Subcutaneous abdominal adipose tissue (tissue), 5 donors: ENCODE measurements around the gene ENAH.
A peak's percentile ranks its signal among the peaks of the same experiment; 100 is the strongest.
"Not testable (repeated sequence)": the region's sequence is repeated elsewhere in the genome, so short reads cannot be mapped to it uniquely, and the experiment has no call there.

ENCODE experiments used
- H3K27ac ChIP-seq: one replicate; pipeline ENCODE4 v1.7.0; 2013; ENCODE audit warnings: low read depth, mild to moderate bottlenecking, inconsistent platforms, low read length, moderate library complexity
- H3K27me3 ChIP-seq, 5 donors: one replicate each; pipeline ENCODE4 v1.7.0; 2013; ENCODE audit warnings: low read length in 5 of 5, inconsistent platforms in 1 of 5; ENCODE audit not compliant: control insufficient read depth in 5 of 5, insufficient read depth in 4 of 5
- H3K36me3 ChIP-seq, 5 donors: one replicate each; pipeline ENCODE4 v1.7.0; 2013; ENCODE audit warnings: low read length in 5 of 5; ENCODE audit not compliant: control insufficient read depth in 5 of 5, insufficient read depth in 5 of 5
- H3K4me1 ChIP-seq, 5 donors: one replicate each; pipeline ENCODE4 v1.7.0; 2013; ENCODE audit warnings: low read length in 5 of 5, mild to moderate bottlenecking in 3 of 5, moderate library complexity in 1 of 5; ENCODE audit not compliant: control insufficient read depth in 5 of 5, insufficient read depth in 5 of 5
- H3K4me3 ChIP-seq, 5 donors: one replicate each; pipeline ENCODE4 v1.7.0; 2013; ENCODE audit warnings: low read length in 5 of 5, low read depth in 1 of 5
- H3K9ac ChIP-seq, 5 donors: one replicate each; pipeline ENCODE4 v1.7.0; 2013; ENCODE audit warnings: low read length in 5 of 5, mild to moderate bottlenecking in 4 of 5, moderate library complexity in 3 of 5
- H3K9me3 ChIP-seq, 5 donors: one replicate each; pipeline ENCODE4 v1.7.0; 2013; ENCODE audit warnings: low read length in 5 of 5; ENCODE audit not compliant: control insufficient read depth in 5 of 5
- donor health status: healthy.
- donor health status: healthy.
- donor health status: healthy.
- donor health status: healthy.
- donor health status: healthy.

ENAH gene

DNA sequence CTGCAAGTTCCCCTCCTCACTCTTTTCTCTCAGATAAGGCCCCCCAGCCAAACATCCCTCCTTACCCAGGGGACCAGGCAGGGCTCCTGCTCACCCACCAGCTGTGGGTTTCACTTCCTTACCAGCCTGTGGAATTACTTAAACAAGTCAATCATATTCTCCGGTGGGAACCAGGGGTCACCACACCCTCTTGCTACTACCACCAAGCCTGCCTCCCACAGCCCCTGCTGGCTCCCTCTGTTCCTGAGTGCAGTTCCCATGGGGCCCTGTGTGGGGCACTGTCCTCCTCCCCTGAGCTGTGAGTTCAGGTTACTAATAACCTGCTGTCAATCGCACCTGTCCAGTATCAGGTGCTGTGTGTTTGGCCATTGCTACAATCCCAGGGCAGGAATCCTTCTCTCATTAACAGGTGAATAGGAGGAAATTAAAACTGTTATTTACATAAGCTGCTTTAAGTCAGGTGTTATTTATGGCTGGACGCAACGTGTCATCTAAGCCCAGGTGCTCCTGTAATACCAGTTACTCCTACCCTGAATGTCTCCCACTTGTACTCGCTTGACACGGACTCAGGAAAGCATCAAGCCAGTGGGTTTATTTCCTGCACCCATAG is 172.0 kb downstream of the ENAH start:
- H3K27me3 ChIP-seq, result peaks cover 8 to 35% (median 17%) of the 10 kb centered on the region in 5 donors
- no peak overlapping the region for H3K4me3 ChIP-seq
- no peak overlapping the region for H3K27ac ChIP-seq
- H3K9me3 ChIP-seq, result no peaks in the 10 kb centered on the region
- H3K9ac ChIP-seq, result no peak overlapping the region
- no peaks in the 10 kb centered on the region for H3K36me3 ChIP-seq
- no peaks in the 10 kb centered on the region for H3K4me1 ChIP-seq

DNA sequence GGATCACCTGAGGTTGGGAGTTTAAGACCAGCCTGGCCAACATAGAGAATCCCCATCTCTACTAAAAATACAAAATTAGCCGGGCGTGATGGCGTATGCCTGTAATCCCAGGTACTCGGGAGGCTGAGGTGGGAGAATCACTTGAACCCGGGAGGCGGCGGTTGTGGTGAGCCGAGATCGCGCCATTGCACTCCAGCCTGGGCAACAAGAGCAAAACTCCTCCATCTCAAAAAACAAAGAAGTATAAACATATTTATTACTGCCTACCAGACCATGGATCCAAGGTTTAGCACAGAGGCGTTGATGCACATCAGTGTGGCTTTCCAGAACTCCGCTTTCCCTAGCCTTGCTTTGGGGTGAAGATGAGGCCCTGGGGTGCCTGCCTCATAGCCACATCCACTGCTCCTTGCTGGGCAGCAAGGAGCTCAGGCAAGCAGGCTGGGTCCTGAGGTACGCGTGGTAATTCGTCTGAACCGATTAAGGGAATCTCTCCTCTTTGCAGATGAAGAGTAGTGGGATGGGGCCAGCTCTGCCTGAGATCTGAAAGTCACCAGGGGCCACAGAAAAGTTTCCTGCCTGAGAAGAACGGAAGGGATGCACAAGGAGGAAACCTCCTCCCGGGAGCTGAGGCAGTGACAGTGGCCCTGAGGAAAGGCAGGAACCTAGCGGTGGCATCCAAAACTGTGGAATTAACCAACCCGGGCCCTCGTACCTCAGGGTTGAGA is 172.8 kb downstream of the ENAH start:
- no peaks in the 10 kb centered on the region for H3K9me3 ChIP-seq
- no peak overlapping the region for H3K9ac ChIP-seq
- H3K36me3 ChIP-seq, result no peaks in the 10 kb centered on the region
- no peak overlapping the region for H3K4me3 ChIP-seq
- no peak overlapping the region for H3K27ac ChIP-seq
- peaks cover 0 to 3% (median 2%) of the 10 kb centered on the region in 5 donors for H3K4me1 ChIP-seq
- peaks cover 8 to 35% (median 17%) of the 10 kb centered on the region in 5 donors for H3K27me3 ChIP-seq

DNA sequence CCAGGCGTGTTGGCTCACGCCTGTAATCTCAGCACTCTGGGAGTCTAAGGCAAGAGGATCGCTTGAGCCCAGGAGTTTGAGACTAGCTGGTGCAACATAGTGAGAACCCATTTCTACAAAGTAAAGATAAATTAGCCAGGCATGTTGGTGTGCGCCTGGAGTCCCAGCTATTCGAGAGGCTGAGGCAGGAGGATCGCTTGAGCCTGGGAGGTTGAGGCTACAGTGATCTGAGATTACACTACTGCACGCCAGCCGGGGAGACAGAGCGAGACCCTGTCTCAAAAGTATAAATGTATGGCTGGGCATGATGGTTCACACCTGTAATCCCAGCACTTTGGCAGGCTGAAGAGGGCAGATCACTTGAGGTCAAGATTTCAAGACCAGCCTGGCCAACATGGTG is 173.6 kb downstream of the ENAH start:
- no peak overlapping the region for H3K4me3 ChIP-seq
- peaks cover 1 to 9% (median 8%) of the 10 kb centered on the region in 5 donors for H3K4me1 ChIP-seq
- H3K27me3 ChIP-seq, result peaks cover 8 to 34% (median 16%) of the 10 kb centered on the region in 5 donors
- H3K9me3 ChIP-seq, result no peaks in the 10 kb centered on the region
- H3K27ac ChIP-seq, result no peak overlapping the region
- no peaks in the 10 kb centered on the region for H3K36me3 ChIP-seq
- H3K9ac ChIP-seq, result no peak overlapping the region

DNA sequence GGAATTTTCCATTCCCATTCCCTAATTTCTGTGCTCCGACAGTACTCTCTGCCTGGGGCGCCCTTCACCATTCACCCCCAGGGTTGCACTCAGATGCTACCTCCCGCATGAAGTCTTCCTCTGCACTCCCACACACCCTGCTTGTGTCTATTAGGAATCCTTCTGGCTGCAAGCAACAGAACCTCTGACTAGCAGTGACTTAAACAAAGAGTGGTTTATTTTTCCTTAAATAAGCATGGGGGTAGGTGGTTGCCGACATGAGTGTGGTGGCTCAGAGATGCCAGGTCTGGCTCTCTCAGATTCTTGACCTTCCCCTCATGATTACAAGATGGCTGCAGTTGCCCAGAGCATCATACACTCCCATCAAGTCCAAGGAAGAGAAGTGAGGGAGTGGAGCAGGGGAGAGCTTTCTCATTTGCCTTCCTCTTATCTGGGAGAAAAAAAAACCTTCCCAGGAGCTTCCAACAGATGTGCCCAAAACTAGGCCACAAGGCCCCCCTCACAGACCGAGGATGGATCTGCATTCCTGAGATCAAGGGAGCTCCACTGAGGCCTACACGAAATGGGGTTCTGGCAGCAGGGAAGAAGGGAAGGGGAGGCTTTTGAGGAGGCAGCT is 175.5 kb downstream of the ENAH start:
- no peak overlapping the region for H3K27ac ChIP-seq
- peaks cover 8 to 22% (median 9%) of the 10 kb centered on the region in 5 donors for H3K27me3 ChIP-seq
- no peaks in the 10 kb centered on the region for H3K9me3 ChIP-seq
- no peak overlapping the region for H3K9ac ChIP-seq
- H3K36me3 ChIP-seq, result no peaks in the 10 kb centered on the region
- H3K4me1 ChIP-seq, result peaks cover 1 to 9% (median 8%) of the 10 kb centered on the region in 5 donors
- H3K4me3 ChIP-seq, result no peak overlapping the region

GRCh38 chr1:225476538-225476988 is 176.4 kb downstream of the ENAH start:
- Histone ChIP-seq H3K4me1 (peaks cover 1 to 9% (median 8%) of the 10 kb centered on the region in 5 donors), H3K9ac (no peak overlapping the region), H3K9me3 (no peaks in the 10 kb centered on the region), H3K4me3 (no peak overlapping the region), H3K27ac (no peak overlapping the region), H3K36me3 (no peaks in the 10 kb centered on the region), H3K27me3 (peaks cover 5 to 22% (median 9%) of the 10 kb centered on the region in 5 donors)

GRCh38 chr1:225476100-225476511 is 176.8 kb downstream of the ENAH start:
- H3K27me3 ChIP-seq, result peaks cover 6 to 22% (median 9%) of the 10 kb centered on the region in 5 donors
- H3K9me3 ChIP-seq, result no peaks in the 10 kb centered on the region
- H3K9ac ChIP-seq, result no peak overlapping the region
- H3K4me3 ChIP-seq, result no peak overlapping the region
- no peaks in the 10 kb centered on the region for H3K36me3 ChIP-seq
- H3K4me1 ChIP-seq, result peaks cover 1 to 9% (median 8%) of the 10 kb centered on the region in 5 donors
- H3K27ac ChIP-seq, result no peak overlapping the region

DNA sequence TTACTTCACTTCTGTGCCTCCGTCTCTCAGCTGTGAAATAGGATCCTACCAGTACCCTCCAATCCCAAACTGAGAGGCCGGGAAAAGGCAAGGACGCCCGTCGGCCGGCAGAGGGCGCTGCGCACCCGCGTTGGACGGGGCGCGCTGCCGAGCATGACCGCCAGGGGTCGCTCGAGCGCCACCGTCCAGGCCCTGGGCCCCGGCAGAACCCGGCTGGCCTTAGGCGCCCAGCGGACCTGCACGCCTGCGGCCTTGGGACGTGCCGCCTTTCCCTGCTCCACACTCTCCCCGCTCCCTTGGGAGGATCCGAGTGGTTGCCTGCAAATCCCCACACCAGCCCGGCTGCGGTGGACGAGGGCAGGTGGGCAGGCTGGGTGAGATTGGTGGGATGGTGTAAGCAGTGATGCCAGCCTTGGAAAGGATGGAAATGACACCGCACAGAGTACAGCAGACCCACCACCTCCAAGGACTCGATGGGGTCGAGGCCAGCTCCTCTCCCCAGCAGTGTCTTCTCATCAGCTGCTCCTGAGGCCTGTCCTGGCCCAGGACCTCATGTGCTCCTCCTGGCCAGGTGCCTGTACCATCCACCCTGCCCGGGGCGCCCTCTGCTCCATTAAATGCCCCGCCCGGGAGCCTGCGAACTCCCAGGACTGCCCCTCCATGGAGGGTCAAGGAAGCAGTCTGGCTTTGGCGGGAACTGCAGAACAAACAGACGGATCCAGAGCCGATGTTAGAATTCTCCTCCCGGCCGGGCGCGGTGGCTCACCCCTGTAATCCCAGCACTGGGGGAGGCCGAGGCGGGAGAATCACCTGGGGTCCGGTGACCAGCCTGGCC is 177.7 kb downstream of the ENAH start:
- Histone ChIP-seq H3K27ac (no peak overlapping the region), H3K27me3 (peaks cover 0 to 13% (median 4%) of the 10 kb centered on the region in 5 donors), H3K36me3 (no peaks in the 10 kb centered on the region), H3K9me3 (no peaks in the 10 kb centered on the region), H3K4me3 (peak overlapping the region in 3 of 5 donors; percentile 42 to 47 (median 43)), H3K4me1 (peaks cover 1 to 9% (median 8%) of the 10 kb centered on the region in 5 donors), H3K9ac (peak overlapping the region in 1 of 5 donors; percentile 31)

DNA sequence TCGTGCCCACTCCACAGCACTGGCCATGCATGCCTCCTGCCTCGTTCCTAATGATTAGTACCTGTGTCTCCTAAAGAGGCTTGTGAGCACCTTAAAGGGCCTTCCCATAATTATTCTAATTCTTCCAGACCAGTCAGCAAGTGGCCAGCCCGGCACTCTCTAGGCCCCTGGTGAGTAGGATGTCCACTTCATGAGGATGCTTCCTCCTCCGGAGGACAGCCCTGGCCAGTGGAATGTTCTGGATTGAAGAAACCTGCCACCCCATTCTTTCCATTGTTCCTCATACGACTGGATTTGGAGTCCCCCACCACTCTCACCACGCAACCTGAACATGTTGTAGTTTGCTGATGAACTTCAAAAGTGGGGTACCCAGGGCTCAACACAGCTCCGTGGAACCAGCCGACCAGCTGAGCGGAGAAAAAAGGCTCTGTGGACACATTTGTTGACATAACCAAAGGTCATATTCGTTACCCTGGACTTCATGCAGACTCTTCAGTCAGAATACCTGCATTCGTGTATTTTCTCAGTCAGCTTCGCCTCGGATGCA is 178.4 kb downstream of the ENAH start:
- Histone ChIP-seq H3K27ac (no peak overlapping the region), H3K9me3 (no peaks in the 10 kb centered on the region), H3K9ac (peak overlapping the region in 1 of 5 donors; percentile 14), H3K4me3 (no peak overlapping the region), H3K27me3 (peaks cover 0 to 11% (median 4%) of the 10 kb centered on the region in 5 donors), H3K4me1 (peaks cover 1 to 9% (median 8%) of the 10 kb centered on the region in 5 donors), H3K36me3 (no peaks in the 10 kb centered on the region)

DNA sequence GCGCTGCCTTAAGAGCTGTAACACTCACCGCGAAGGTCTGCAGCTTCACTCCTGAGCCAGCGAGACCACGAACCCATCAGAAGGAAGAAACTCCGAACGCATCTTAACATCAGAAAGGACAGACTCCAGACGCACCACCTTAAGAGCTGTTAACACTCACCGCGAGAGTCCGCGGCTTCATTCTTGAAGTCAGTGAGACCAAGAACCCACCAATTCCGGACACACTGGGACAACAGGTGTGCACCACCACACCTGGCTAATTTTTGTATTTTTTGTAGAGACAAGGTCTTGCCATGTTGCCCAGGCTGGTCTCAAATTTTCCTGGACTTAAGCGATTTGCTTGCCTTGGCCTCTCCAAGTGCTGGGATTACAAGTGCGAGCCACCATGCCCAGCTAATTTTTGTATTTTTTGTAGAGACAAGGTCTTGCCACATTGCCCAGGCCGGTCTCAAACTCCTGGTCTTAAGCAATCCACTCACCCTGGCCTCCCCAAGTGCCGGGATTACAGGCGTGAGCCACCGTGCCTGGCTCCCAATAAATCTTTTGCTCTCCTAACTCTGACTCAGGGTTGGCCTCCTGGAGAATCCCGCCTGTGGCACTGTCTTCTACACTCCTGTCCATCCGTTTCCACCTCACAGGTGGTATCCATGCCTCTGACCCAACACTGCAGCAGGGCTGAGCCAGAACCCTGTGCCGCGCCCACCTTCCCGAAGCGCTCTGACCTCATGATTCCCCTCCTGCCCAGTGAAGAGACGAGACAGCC is 179.1 kb downstream of the ENAH start:
- not testable (repeated sequence) for H3K36me3 ChIP-seq, H3K9me3 ChIP-seq, H3K27ac ChIP-seq, H3K9ac ChIP-seq, H3K4me3 ChIP-seq, H3K4me1 ChIP-seq
- H3K27me3 ChIP-seq, result peaks cover 0 to 11% (median 4%) of the 10 kb centered on the region in 5 donors
